ENCODE measurements around the gene RFX4.

- TF ChIP-seq GATA3 (IDR thresholded peaks at IDR 0.05; ENCODE audit: low read depth, low read length) (no peak), GATA2 (IDR thresholded peaks at IDR 0.05; ENCODE audit: low read depth, low read length) (no peak)
Measured at GRCh38 chr12:106583242-106584103, 669 bp downstream of the RFX4 start.
